Measurements from ENCODE around the gene CEBPA. TPM values are rescaled to one million over a fixed set of nuclear protein-coding genes. Genes with fewer than 3 reads are reported as not detected.
"Not testable (repeated sequence)": the region's sequence is repeated elsewhere in the genome, so short reads cannot be mapped to it uniquely, and the experiment has no call there.

Gene CEBPA
- total RNA-seq, 1 donor from 2014 or later, result 0.51 TPM

- H3K36me3 Mint-ChIP-seq (ENCODE audit: low read depth), result no peaks in the 10 kb centered on the region
- H3K27me3 Mint-ChIP-seq, result peaks cover 32% of the 10 kb centered on the region
- no peaks in the 10 kb centered on the region for H3K9me3 Mint-ChIP-seq
- no peak for TF ChIP-seq CTCF (IDR thresholded peaks at IDR 0.05)
- H3K27ac Mint-ChIP-seq, result no peak overlapping the region
- peaks cover 3% of the 10 kb centered on the region for H3K4me1 Mint-ChIP-seq
- intact Hi-C loops (cut with micrococcal nuclease), result no loop called here
- ChIA-PET CTCF (no interaction called here), POLR2A (no interaction called here)
- no peak overlapping the region for H3K4me3 Mint-ChIP-seq
- no peak for DNase-seq
- no peak for ATAC-seq (ENCODE audit: low read depth)
These were observed 4.0 kb downstream of the CEBPA start for GRCh38 chr19:33298146-33298911.

GRCh38 chr19:33297401-33298145 is 4.8 kb downstream of the CEBPA start:
- ChIA-PET POLR2A (no interaction called here), CTCF (no interaction called here)
- intact Hi-C loops (cut with micrococcal nuclease), result no loop called here
- H3K27ac Mint-ChIP-seq, result no peak overlapping the region
- ATAC-seq (ENCODE audit: low read depth) (no peak), DNase-seq (no peak)
- peaks cover 36% of the 10 kb centered on the region for H3K27me3 Mint-ChIP-seq
- H3K36me3 Mint-ChIP-seq (ENCODE audit: low read depth), result no peaks in the 10 kb centered on the region
- no peak overlapping the region for H3K4me3 Mint-ChIP-seq
- no peaks in the 10 kb centered on the region for H3K9me3 Mint-ChIP-seq
- no peak for TF ChIP-seq CTCF (IDR thresholded peaks at IDR 0.05)
- H3K4me1 Mint-ChIP-seq, result peaks cover 3% of the 10 kb centered on the region

- CTCF ChIA-PET, result no interaction called here
- Mint-ChIP-seq H3K27me3 (peaks cover 36% of the 10 kb centered on the region), H3K4me3 (no peak overlapping the region)
These were observed 5.8 kb downstream of the CEBPA start for GRCh38 chr19:33296488-33296971.

DNA sequence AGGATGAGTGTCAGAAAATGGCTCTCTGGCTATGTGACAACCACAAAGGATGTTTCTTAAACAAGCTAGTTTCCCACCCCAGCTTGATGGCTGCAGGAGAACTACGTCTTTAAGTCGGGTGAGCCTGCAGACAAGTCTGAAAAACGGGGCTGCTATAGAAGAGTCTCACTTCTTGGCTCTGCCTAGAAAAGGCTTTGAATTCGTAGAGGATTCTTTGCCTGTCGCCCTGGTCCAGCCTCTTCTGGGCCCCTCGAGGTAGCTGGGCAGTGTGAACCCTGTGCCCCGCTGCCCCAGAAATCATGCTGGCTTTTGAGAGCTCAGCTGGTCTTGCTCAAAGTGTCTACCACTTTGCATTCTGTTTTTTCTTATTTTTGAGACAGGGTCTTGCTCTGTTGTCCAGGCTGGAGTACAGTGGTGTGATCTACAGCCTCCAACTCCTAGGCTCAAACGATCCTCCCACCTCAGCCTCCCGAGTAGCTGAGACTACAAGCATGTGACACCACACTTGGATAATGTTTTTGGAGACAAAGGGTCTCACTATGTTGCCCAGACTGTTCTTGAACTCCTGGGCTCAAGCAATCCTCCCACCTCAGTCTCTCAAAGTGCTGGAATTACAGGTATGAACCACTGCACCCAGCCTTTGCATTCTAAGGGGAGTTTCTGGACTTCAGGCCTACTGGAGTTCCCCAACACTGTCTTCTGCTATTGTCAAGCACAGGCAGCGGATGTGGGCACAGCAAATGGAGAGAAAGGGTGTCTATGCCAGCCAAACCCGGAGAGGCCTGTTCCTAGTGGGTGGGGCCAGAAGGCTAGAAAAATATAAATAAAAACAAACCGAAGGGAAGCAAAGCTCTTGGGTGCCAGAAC is 6.5 kb downstream of the CEBPA start:
- ATAC-seq (ENCODE audit: low read depth), result no peak

More at GRCh38 chr19:33296488-33296971, 5.8 kb downstream of the CEBPA start:
- no peak overlapping the region for H3K27ac Mint-ChIP-seq
- peaks cover 3% of the 10 kb centered on the region for H3K4me1 Mint-ChIP-seq
- intact Hi-C loops (cut with micrococcal nuclease), result no loop called here
- H3K9me3 Mint-ChIP-seq, result no peaks in the 10 kb centered on the region
- POLR2A ChIA-PET, result no interaction called here
- no peak for DNase-seq
- H3K36me3 Mint-ChIP-seq (ENCODE audit: low read depth), result no peaks in the 10 kb centered on the region
- TF ChIP-seq CTCF (IDR thresholded peaks at IDR 0.05), result no peak
- no peak for ATAC-seq (ENCODE audit: low read depth)

DNA sequence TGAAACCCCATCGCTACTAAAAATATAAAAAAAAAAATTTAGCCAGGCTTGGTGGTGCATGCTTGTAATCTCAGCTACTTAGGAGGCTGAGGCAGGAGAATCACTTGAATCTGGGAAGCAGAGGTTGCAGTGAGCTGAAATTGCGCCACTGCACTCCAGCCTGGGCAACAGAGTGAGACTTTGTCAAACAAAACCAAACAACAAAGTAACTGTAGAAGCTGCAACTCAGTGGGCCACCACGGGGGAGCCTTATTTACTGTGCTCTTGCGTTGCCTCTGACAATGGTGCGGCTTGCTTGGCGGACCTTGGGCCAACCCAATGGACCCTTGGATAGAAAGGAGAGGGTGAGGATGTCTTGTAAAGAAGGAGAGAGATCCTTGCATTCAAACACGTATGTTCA is 7.3 kb downstream of the CEBPA start:
- H3K27ac Mint-ChIP-seq; H3K9me3 Mint-ChIP-seq; DNase-seq; H3K4me3 Mint-ChIP-seq; CTCF ChIA-PET; H3K4me1 Mint-ChIP-seq; ATAC-seq (ENCODE audit: low read depth); H3K36me3 Mint-ChIP-seq (ENCODE audit: low read depth); POLR2A ChIA-PET; intact Hi-C loops (cut with micrococcal nuclease): not testable (repeated sequence)
- H3K27me3 Mint-ChIP-seq, result peaks cover 38% of the 10 kb centered on the region

More for the DNA sequence above, 6.5 kb downstream of the CEBPA start:
- DNase-seq, result no peak
- Mint-ChIP-seq H3K27ac (no peak overlapping the region), H3K4me1 (peaks cover 2% of the 10 kb centered on the region), H3K36me3 (ENCODE audit: low read depth) (no peaks in the 10 kb centered on the region), H3K27me3 (peaks cover 40% of the 10 kb centered on the region), H3K4me3 (no peak overlapping the region), H3K9me3 (no peaks in the 10 kb centered on the region)
- ChIA-PET CTCF (no interaction called here), POLR2A (no interaction called here)
- intact Hi-C loops (cut with micrococcal nuclease), result no loop called here
- TF ChIP-seq CTCF (IDR thresholded peaks at IDR 0.05), result no peak

Measured in activated B cell treated with CpG ODN at 0.5 μM for 24 hours (primary cell).